NB4 (cell line): ENCODE data around the gene P4HTM.

Experiments used
- CTCF ChIP-seq: IDR thresholded peaks from one replicate; pipeline ENCODE4 v1.5.1; 2012; ENCODE audit warnings: low read depth, low read length
- MYC ChIP-seq: IDR thresholded peaks from 2 replicates; pipeline ENCODE4 v1.6.1; 2011; ENCODE audit warnings: low read depth, low read length
- POLR2A ChIP-seq: IDR thresholded peaks from 2 replicates; pipeline ENCODE4 v1.6.1; 2011; ENCODE audit warnings: mild to moderate bottlenecking; ENCODE audit not compliant: insufficient read length; ENCODE audit errors: extremely low read depth
- TF ChIP-seq, protein P1 (sequence below): IDR thresholded peaks from 2 replicates; pipeline ENCODE4 v1.6.1; 2011; ENCODE audit warnings: low read depth, low read length

DNA sequence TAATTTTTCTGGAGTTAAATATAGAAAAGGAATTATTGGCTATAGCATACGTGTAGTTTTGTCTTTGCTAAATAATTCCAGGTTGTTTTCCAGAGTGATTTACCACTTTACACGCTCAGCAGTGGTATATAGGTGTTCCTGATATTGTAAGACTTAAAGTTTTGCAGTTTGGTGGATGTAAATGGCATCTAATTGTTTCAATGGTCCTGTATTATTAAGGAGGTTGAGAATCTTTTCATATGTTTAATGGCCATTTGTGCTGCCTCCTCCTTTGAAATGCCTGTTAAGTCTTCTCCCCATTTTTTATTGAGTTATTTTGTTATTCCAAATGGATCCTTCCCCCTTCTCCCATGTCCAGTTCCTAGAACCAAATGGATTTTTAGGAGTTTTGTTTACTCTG, 26.4 kb upstream of the P4HTM start:
- no peak for TF ChIP-seq CTCF
- no peak for TF ChIP-seq POLR2A
- no peak for TF ChIP-seq MYC
- TF ChIP-seq, protein P1, sequence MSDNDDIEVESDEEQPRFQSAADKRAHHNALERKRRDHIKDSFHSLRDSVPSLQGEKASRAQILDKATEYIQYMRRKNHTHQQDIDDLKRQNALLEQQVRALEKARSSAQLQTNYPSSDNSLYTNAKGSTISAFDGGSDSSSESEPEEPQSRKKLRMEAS, result no peak
